Stimulated activated CD8-positive, alpha-beta memory T cell treated with anti-CD3 and anti-CD28 coated beads, Interleukin-15, amount 100 ng/mL, for 48 hours (primary cell): ENCODE results near the gene UBE2QL1.

ENCODE experiments used
- DNase-seq, 2 donors: peaks; one replicate each; pipeline ENCODE4 v3.0.0-alpha.2; 2020; ENCODE audit warnings: low read depth in 2 of 2

Gene UBE2QL1

GRCh38 chr5:6448622-6449464 lies at the start of gene UBE2QL1:
Gene UBE2QL1 (plus strand): TSS chr5:6448859. CDS start chr5:6448894, 35 bp downstream.
- DNase-seq, result no peak

GRCh38 chr5:6399980-6400910 lies 48.4 kb upstream of the UBE2QL1 start:
- DNase-seq, result no peak

- no peak for DNase-seq
These were observed 47.2 kb upstream of the UBE2QL1 start for GRCh38 chr5:6401410-6401809.

GRCh38 chr5:6402939-6403338 lies 45.7 kb upstream of the UBE2QL1 start:
- no peak for DNase-seq

GRCh38 chr5:6403416-6403815 lies 45.2 kb upstream of the UBE2QL1 start:
- no peak for DNase-seq

GRCh38 chr5:6404129-6404528 lies 44.5 kb upstream of the UBE2QL1 start:
- DNase-seq, result no peak

GRCh38 chr5:6405591-6405990 lies 43.1 kb upstream of the UBE2QL1 start:
- no peak for DNase-seq

- no peak for DNase-seq
These were observed 41.0 kb upstream of the UBE2QL1 start for GRCh38 chr5:6407558-6408259.

- DNase-seq, result no peak
These were observed 40.4 kb upstream of the UBE2QL1 start for GRCh38 chr5:6408260-6408596.

GRCh38 chr5:6408627-6409446 lies 39.8 kb upstream of the UBE2QL1 start:
- no peak for DNase-seq

GRCh38 chr5:6410421-6410820 lies 38.2 kb upstream of the UBE2QL1 start:
- no peak for DNase-seq

- no peak for DNase-seq
These were observed 37.5 kb upstream of the UBE2QL1 start for GRCh38 chr5:6411141-6411540.

GRCh38 chr5:6412811-6413210 lies 35.8 kb upstream of the UBE2QL1 start:
- no peak for DNase-seq

- no peak for DNase-seq
These were observed 31.0 kb upstream of the UBE2QL1 start for GRCh38 chr5:6417657-6418056.

- no peak for DNase-seq
These were observed 29.9 kb upstream of the UBE2QL1 start for GRCh38 chr5:6418679-6419276.

GRCh38 chr5:6419340-6419852 lies 29.3 kb upstream of the UBE2QL1 start:
- no peak for DNase-seq

GRCh38 chr5:6423327-6424109 lies 25.1 kb upstream of the UBE2QL1 start:
- no peak for DNase-seq

GRCh38 chr5:6424110-6424659 lies 24.5 kb upstream of the UBE2QL1 start:
- no peak for DNase-seq

GRCh38 chr5:6424700-6425099 lies 24.0 kb upstream of the UBE2QL1 start:
- no peak for DNase-seq

GRCh38 chr5:6427694-6428093 lies 21.0 kb upstream of the UBE2QL1 start:
- no peak for DNase-seq
